HEK293 (cell line): Measurements from ENCODE around the gene GRIN3A.

Experiments used
- CTCF ChIA-PET: fragments of 350-600 bp; formaldehyde crosslinking; extraction: SDS; loops from one replicate; lab custom pipeline; 2021; ENCODE audit warnings: antibody characterized with exemption; lab: Yijun Ruan, JAX
- POLR2A ChIA-PET: fragments of 300-600 bp; formaldehyde crosslinking; extraction: SDS; loops from one replicate; lab custom pipeline; 2020; ENCODE audit warnings: antibody characterized with exemption, inconsistent platforms; lab: Yijun Ruan, JAX
- H3K27ac ChIP-seq: fragments of 200-500 bp; sonication (Bioruptor generic); 2 replicates; pipeline ENCODE4 v1.5.1; 2014; ENCODE audit warnings: low read depth, low read length, control low read depth, inconsistent platforms; ENCODE audit errors: extremely low read depth
- H3K36me3 ChIP-seq, 2 experiments: fragments of 200-500 bp in 1 of 2; sonication (Bioruptor generic) in 1 of 2; 1 replicate in 1 of 2; 2 replicates in 1 of 2; pipeline ENCODE4 v1.5.1; 2014 to 2017; ENCODE audit warnings: inconsistent platforms in 2 of 2, low read length in 2 of 2; ENCODE audit not compliant: control insufficient read depth in 2 of 2, insufficient read depth in 1 of 2
- H3K4me1 ChIP-seq: fragments of 200-500 bp; sonication (Bioruptor generic); 2 replicates; pipeline ENCODE4 v1.5.1; 2014; ENCODE audit warnings: mild to moderate bottlenecking, low read length, inconsistent platforms; ENCODE audit not compliant: control insufficient read depth, insufficient read depth
- H3K4me3 ChIP-seq: 2 replicates; pipeline ENCODE4 v1.5.1; 2011; ENCODE audit warnings: low read depth, mild to moderate bottlenecking, control low read depth, low read length, moderate library complexity
- H3K9me3 ChIP-seq: fragments of 200-500 bp; sonication (Bioruptor generic); 2 replicates; pipeline ENCODE4 v1.5.1; 2014; ENCODE audit warnings: low read depth, low read length, inconsistent platforms; ENCODE audit not compliant: control insufficient read depth, insufficient read depth
- GLI2 ChIP-seq: fragments of 450-650 bp; formaldehyde crosslinking; IDR thresholded peaks from 2 replicates; pipeline ENCODE4; 2017; ENCODE audit warnings: missing biosample characterization, missing genetic modification characterization, low read depth, borderline replicate concordance
- OSR2 ChIP-seq: fragments of 450-650 bp; formaldehyde crosslinking; IDR thresholded peaks from 2 replicates; pipeline ENCODE4 v1.5.1; 2016; ENCODE audit warnings: missing biosample characterization, missing genetic modification characterization
- PATZ1 ChIP-seq: fragments of 450-650 bp; formaldehyde crosslinking; IDR thresholded peaks from 2 replicates; pipeline ENCODE4 v1.5.1; 2016; ENCODE audit warnings: missing biosample characterization, missing genetic modification characterization
- SCRT1 ChIP-seq: fragments of 450-650 bp; formaldehyde crosslinking; IDR thresholded peaks from 2 replicates; pipeline ENCODE4 v1.5.1; 2016; ENCODE audit warnings: missing biosample characterization, missing genetic modification characterization, borderline replicate concordance
- SP7 ChIP-seq: fragments of 450-650 bp; formaldehyde crosslinking; IDR thresholded peaks from 2 replicates; pipeline ENCODE4 v1.5.1; 2016; ENCODE audit warnings: missing biosample characterization, missing genetic modification characterization
- ZBTB26 ChIP-seq: fragments of 450-650 bp; formaldehyde crosslinking; optimal IDR thresholded peaks from 2 replicates; pipeline ENCODE3; 2016; ENCODE audit warnings: missing biosample characterization, mild to moderate bottlenecking, missing genetic modification characterization
- ZNF133 ChIP-seq: fragments of 450-650 bp; formaldehyde crosslinking; IDR thresholded peaks from 2 replicates; pipeline ENCODE4 v1.5.1; 2016; ENCODE audit warnings: missing biosample characterization, missing genetic modification characterization
- ZNF148 ChIP-seq: fragments of 450-650 bp; formaldehyde crosslinking; IDR thresholded peaks from 2 replicates; pipeline ENCODE4 v1.5.0; 2017; ENCODE audit warnings: missing biosample characterization, missing genetic modification characterization, borderline replicate concordance
- ZNF16 ChIP-seq: fragments of 450-650 bp; formaldehyde crosslinking; IDR thresholded peaks from 2 replicates; pipeline ENCODE4 v1.5.1; 2016; ENCODE audit warnings: low read depth, missing biosample characterization, missing genetic modification characterization
- ZNF169 ChIP-seq: fragments of 450-650 bp; formaldehyde crosslinking; IDR thresholded peaks from 2 replicates; pipeline ENCODE4 v1.5.1; 2016; ENCODE audit warnings: missing biosample characterization, missing genetic modification characterization
- ZNF350 ChIP-seq: fragments of 450-650 bp; formaldehyde crosslinking; IDR thresholded peaks from 2 replicates; pipeline ENCODE4 v1.5.0; 2017; ENCODE audit warnings: missing biosample characterization, mild to moderate bottlenecking, missing genetic modification characterization
- ZNF37A ChIP-seq: fragments of 450-650 bp; IDR thresholded peaks from 2 replicates; pipeline ENCODE4 v1.5.1; 2018; ENCODE audit warnings: missing biosample characterization, missing genetic modification characterization
- ZNF423 ChIP-seq: fragments of 450-650 bp; formaldehyde crosslinking; IDR thresholded peaks from 2 replicates; pipeline ENCODE4 v1.5.1; 2016; ENCODE audit warnings: missing biosample characterization, missing genetic modification characterization
- ZNF501 ChIP-seq: fragments of 450-650 bp; formaldehyde crosslinking; IDR thresholded peaks from 2 replicates; pipeline ENCODE4 v1.5.1; 2016; ENCODE audit warnings: missing biosample characterization, missing genetic modification characterization
- ZNF548 ChIP-seq: fragments of 450-650 bp; formaldehyde crosslinking; IDR thresholded peaks from 2 replicates; pipeline ENCODE4 v1.5.1; 2016; ENCODE audit warnings: missing biosample characterization, missing genetic modification characterization
- ZNF558 ChIP-seq: fragments of 450-650 bp; formaldehyde crosslinking; IDR thresholded peaks from 2 replicates; pipeline ENCODE4 v1.5.1; 2016; ENCODE audit warnings: missing biosample characterization, missing genetic modification characterization
- ZNF600 ChIP-seq: fragments of 450-650 bp; formaldehyde crosslinking; IDR thresholded peaks from 2 replicates; pipeline ENCODE4 v1.5.1; 2016; ENCODE audit warnings: missing biosample characterization, missing genetic modification characterization
- ZNF639 ChIP-seq: fragments of 450-650 bp; formaldehyde crosslinking; IDR thresholded peaks from 2 replicates; pipeline ENCODE4 v1.5.1; 2016; ENCODE audit warnings: missing biosample characterization, missing genetic modification characterization
- ZNF645 ChIP-seq: fragments of 450-650 bp; formaldehyde crosslinking; IDR thresholded peaks from 2 replicates; pipeline ENCODE4; 2016; ENCODE audit warnings: missing biosample characterization, missing genetic modification characterization
- ZNF654 ChIP-seq: fragments of 450-650 bp; formaldehyde crosslinking; IDR thresholded peaks from 2 replicates; pipeline ENCODE4 v1.5.1; 2016; ENCODE audit warnings: low read depth, missing biosample characterization, missing genetic modification characterization
- ZNF704 ChIP-seq: fragments of 450-650 bp; formaldehyde crosslinking; IDR thresholded peaks from 2 replicates; pipeline ENCODE4 v1.5.1; 2016; ENCODE audit warnings: missing biosample characterization, missing genetic modification characterization
- ZNF792 ChIP-seq: fragments of 450-650 bp; formaldehyde crosslinking; IDR thresholded peaks from 2 replicates; pipeline ENCODE4 v1.5.1; 2016; ENCODE audit warnings: missing biosample characterization, missing genetic modification characterization
- ZNF830 ChIP-seq: fragments of 450-650 bp; IDR thresholded peaks from 2 replicates; pipeline ENCODE4 v1.5.0; 2018; ENCODE audit warnings: missing biosample characterization, missing genetic modification characterization, low read depth, mild to moderate bottlenecking, moderate library complexity
- ZSCAN4 ChIP-seq: fragments of 450-650 bp; formaldehyde crosslinking; IDR thresholded peaks from 2 replicates; pipeline ENCODE4 v1.5.1; 2017; ENCODE audit warnings: missing biosample characterization, missing genetic modification characterization

Gene GRIN3A

GRCh38 chr9:101593345-101593744, 145.1 kb downstream of the GRIN3A start:
- no peaks in the 10 kb centered on the region for H3K36me3 ChIP-seq
- no peak overlapping the region for H3K27ac ChIP-seq
- no peaks in the 10 kb centered on the region for H3K9me3 ChIP-seq
- H3K4me1 ChIP-seq = no peaks in the 10 kb centered on the region
- no peak overlapping the region for H3K4me3 ChIP-seq
- CTCF ChIA-PET = interaction anchor here (0.8 to 0.9 kb wide), 2 partner anchors 8 to 119 kb away, joined by 3 to 4 read pairs; no protein-coding TSS in a partner anchor
- POLR2A ChIA-PET = no interaction called here
- TF ChIP-seq ZBTB26 = no peak
- no peak for TF ChIP-seq ZNF133
- no peak for TF ChIP-seq ZNF350 (tag by site-specific recombination)
- no peak for TF ChIP-seq OSR2 (tag by site-specific recombination)
- TF ChIP-seq ZNF645 (tag by site-specific recombination) = no peak
- no peak for TF ChIP-seq ZNF558 (tag by site-specific recombination)
- no peak for TF ChIP-seq ZNF148 (tag by site-specific recombination)
- no peak for TF ChIP-seq SCRT1 (tag by site-specific recombination)
- TF ChIP-seq ZNF548 (tag by site-specific recombination) = no peak
- no peak for TF ChIP-seq ZNF704 (tag by site-specific recombination)
- TF ChIP-seq ZNF830 (tag by site-specific recombination) = no peak
- no peak for TF ChIP-seq SP7 (tag by site-specific recombination)
- no peak for TF ChIP-seq PATZ1 (tag by site-specific recombination)

- POLR2A ChIA-PET = no interaction called here
- CTCF ChIA-PET = interaction anchor here (0.8 to 1.4 kb wide), 3 partner anchors 9 to 146 kb away, joined by 3 to 4 read pairs (median 3); no protein-coding TSS in a partner anchor
These were observed 145.7 kb downstream of the GRIN3A start for GRCh38 chr9:101592788-101593187.

More at GRCh38 chr9:101592788-101593187, 145.7 kb downstream of the GRIN3A start:
- TF ChIP-seq ZNF423 (tag by site-specific recombination) (no peak), ZNF169 (no peak), ZSCAN4 (no peak), ZNF501 (tag by site-specific recombination) (no peak), ZNF37A (no peak), ZNF16 (tag by site-specific recombination) (no peak), ZNF558 (tag by site-specific recombination) (no peak), ZNF654 (tag by site-specific recombination) (no peak), GLI2 (no peak), ZNF600 (no peak), ZNF639 (tag by site-specific recombination) (no peak), ZNF792 (tag by site-specific recombination) (no peak)
- H3K27ac ChIP-seq = no peak overlapping the region
- H3K4me1 ChIP-seq = no peaks in the 10 kb centered on the region
- no peaks in the 10 kb centered on the region for H3K9me3 ChIP-seq
- no peak overlapping the region for H3K4me3 ChIP-seq
- H3K36me3 ChIP-seq = no peaks in the 10 kb centered on the region
